Liver (tissue), 9 donors: Measurements from ENCODE around the gene VPS72. TPM values are rescaled to one million over a fixed set of nuclear protein-coding genes. Genes with fewer than 3 reads are reported as not detected.
A peak's percentile ranks its signal among the peaks of the same experiment; 100 is the strongest.

ENCODE experiments used
- DNase-seq: peaks from one replicate; pipeline ENCODE4 v3.0.0-alpha.2; 2017; ENCODE audit warnings: low spot score
- H3K27ac ChIP-seq, 2 donors: one replicate each; pipeline ENCODE4 v1.7.0; 2013; ENCODE audit warnings: inconsistent platforms in 2 of 2, low read length in 2 of 2, control low read depth in 1 of 2, low read depth in 1 of 2, mild to moderate bottlenecking in 1 of 2
- H3K27me3 ChIP-seq, 4 donors: one replicate each; pipeline versions ENCODE4 v1.6.1 to v1.7.0; 2013; ENCODE audit warnings: low read length in 3 of 4, inconsistent platforms in 1 of 4, mild to moderate bottlenecking in 1 of 4, moderate library complexity in 1 of 4; ENCODE audit not compliant: control insufficient read depth in 4 of 4, insufficient read depth in 4 of 4
- H3K36me3 ChIP-seq, 4 donors: one replicate each; pipeline versions ENCODE4 v1.6.1 to v1.7.0; 2013; ENCODE audit warnings: low read length in 3 of 4, mild to moderate bottlenecking in 3 of 4, low read depth in 1 of 4, moderate library complexity in 1 of 4; ENCODE audit not compliant: control insufficient read depth in 4 of 4, insufficient read depth in 3 of 4
- H3K4me1 ChIP-seq, 4 donors: one replicate each; pipeline versions ENCODE4 v1.6.1 to v1.7.0; 2013; ENCODE audit warnings: low read length in 3 of 4, mild to moderate bottlenecking in 3 of 4, moderate library complexity in 1 of 4; ENCODE audit not compliant: control insufficient read depth in 4 of 4, insufficient read depth in 4 of 4
- H3K4me3 ChIP-seq, 3 donors: one replicate each; pipeline versions ENCODE4 v1.6.1 to v1.7.0; 2013; ENCODE audit warnings: low read length in 3 of 3, control low read depth in 1 of 3, low read depth in 1 of 3, mild to moderate bottlenecking in 1 of 3
- H3K9ac ChIP-seq, 2 donors: one replicate each; pipeline ENCODE4 v1.7.0; 2013; ENCODE audit warnings: low read length in 2 of 2, mild to moderate bottlenecking in 2 of 2, moderate library complexity in 2 of 2, control low read depth in 1 of 2, low read depth in 1 of 2
- H3K9me3 ChIP-seq, 4 donors: one replicate each; pipeline versions ENCODE4 v1.6.1 to v1.7.0; 2013; ENCODE audit warnings: low read length in 3 of 4; ENCODE audit not compliant: control insufficient read depth in 4 of 4
- EGR1 ChIP-seq, 2 donors: IDR thresholded peaks; 2 replicates each; pipeline ENCODE4 v1.6.1; 2016 to 2018; ENCODE audit warnings: antibody characterized with exemption in 2 of 2, low read depth in 2 of 2
- FOXA2 ChIP-seq: IDR thresholded peaks from 2 replicates; pipeline ENCODE4 v1.6.1; 2016; ENCODE audit warnings: antibody characterized with exemption
- GABPA ChIP-seq, 2 donors: IDR thresholded peaks in 1 of 2; conservative IDR thresholded peaks in 1 of 2; 2 replicates each; pipeline ENCODE4 v1.6.1; 2016; ENCODE audit warnings: antibody characterized with exemption in 2 of 2, mild to moderate bottlenecking in 1 of 2, moderate library complexity in 1 of 2
- HNF4A ChIP-seq, 2 donors: conservative IDR thresholded peaks; 2 replicates each; pipeline ENCODE4 v1.6.1; 2016; ENCODE audit warnings: antibody characterized with exemption in 2 of 2, mild to moderate bottlenecking in 2 of 2
- HNF4G ChIP-seq: IDR thresholded peaks from 2 replicates; pipeline ENCODE4 v1.6.1; 2016; ENCODE audit warnings: antibody characterized with exemption
- MAX ChIP-seq: IDR thresholded peaks from 2 replicates; pipeline ENCODE4 v1.6.1; 2016; ENCODE audit warnings: antibody characterized with exemption
- NR2F2 ChIP-seq: IDR thresholded peaks from 2 replicates; pipeline ENCODE4 v1.6.1; 2016; ENCODE audit warnings: antibody characterized with exemption
- RAD21 ChIP-seq, 2 donors: IDR thresholded peaks; 2 replicates each; pipeline ENCODE4 v1.6.1; 2016; ENCODE audit warnings: antibody characterized with exemption in 2 of 2, mild to moderate bottlenecking in 2 of 2
- RXRA ChIP-seq, 2 donors: IDR thresholded peaks; 2 replicates each; pipeline ENCODE4 v1.6.1; 2017 to 2018; ENCODE audit warnings: antibody characterized with exemption in 2 of 2, mild to moderate bottlenecking in 1 of 2
- SP1 ChIP-seq: IDR thresholded peaks from 2 replicates; pipeline ENCODE4 v1.6.1; 2018; ENCODE audit warnings: antibody characterized with exemption, mild to moderate bottlenecking
- YY1 ChIP-seq: IDR thresholded peaks from 2 replicates; pipeline ENCODE4 v1.6.1; 2016; ENCODE audit warnings: antibody characterized with exemption, mild to moderate bottlenecking
- ZBTB33 ChIP-seq: IDR thresholded peaks from 2 replicates; pipeline ENCODE4 v1.6.1; 2016; ENCODE audit warnings: antibody characterized with exemption
- WGBS: extraction: QIAGEN DNeasy Blood & Tissue Kit; methylation state at CpG from one replicate; pipeline ENCODE4 v1.1.7; 2013; 5-methylcytosine and 5-hydroxymethylcytosine counted together
- polyA plus RNA-seq, 2 donors: library from polyadenylated mRNA; stranded (reverse) in 1 of 2; unstranded in 1 of 2; fragments of 200-250 nt in 1 of 2; fragments of >200 nt in 1 of 2; fragmentation: Nextera tagmentation in 1 of 2; extraction: Ambion mirVana in 1 of 2; gene quantifications; one replicate each; pipeline versions ENCODE4 v1.2.1 to v1.2.3, GENCODE V29; 2013 to 2015
- total RNA-seq, 2 donors: library from RNA; depleted of rRNA; stranded (reverse); fragments of >200 nt; gene quantifications; one replicate each; pipeline ENCODE4 v1.2.3, GENCODE V29; 2014
- TF ChIP-seq, protein P1 (sequence below): IDR thresholded peaks from 2 replicates; pipeline ENCODE4 v1.6.1; 2016; ENCODE audit warnings: antibody characterized with exemption, mild to moderate bottlenecking
- donor health status: healthy.
- donor health status: healthy.
- donor health status: healthy.
- donor health status: healthy.
- donor health status: healthy.

Gene VPS72
- total and polyA plus RNA-seq, 4 donors: 10.7 to 16.0 (median 11.9) TPM

DNA sequence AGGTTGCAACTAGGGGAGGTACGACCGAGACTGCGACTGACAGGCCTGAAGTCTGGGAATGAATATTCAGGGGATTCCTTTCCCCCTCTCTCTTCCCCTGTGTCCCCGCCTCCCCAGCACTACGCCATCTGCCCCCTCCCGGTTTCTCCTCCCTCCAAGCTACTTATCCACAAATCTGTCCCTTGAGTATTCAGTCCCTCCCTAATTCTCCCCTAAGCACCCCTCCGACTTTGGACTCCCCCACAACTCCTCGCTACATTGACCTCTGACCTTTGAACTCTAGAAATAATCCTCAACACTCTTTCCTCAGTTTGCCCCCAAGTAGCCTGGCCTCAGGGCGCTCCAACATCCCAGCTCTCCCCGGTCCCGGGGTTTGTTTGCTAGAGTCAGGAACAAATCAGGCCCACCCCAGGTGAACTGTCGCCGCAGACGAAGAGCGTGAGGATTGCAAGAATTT lies 24.7 kb downstream of the VPS72 start:
- Histone ChIP-seq H3K36me3 (peaks cover 0 to 22% (median 9%) of the 10 kb centered on the region in 4 donors), H3K4me1 (peaks cover 3 to 31% (median 22%) of the 10 kb centered on the region in 4 donors), H3K27ac (peak overlapping the region; percentile 63 to 84), H3K9me3 (no peaks in the 10 kb centered on the region), H3K4me3 (peak overlapping the region; percentile 56 to 88 (median 86)), H3K27me3 (no peaks in the 10 kb centered on the region), H3K9ac (peak overlapping the region; percentile 39 to 91)
- peak; percentile 88 for TF ChIP-seq NR2F2
- TF ChIP-seq MAX: no peak
- DNase-seq: no peak
- WGBS: 7% methylated on average over 15 of the region's 15 CpGs

- H3K9ac ChIP-seq: peak overlapping the region; percentile 39 to 91
- H3K9me3 ChIP-seq: no peaks in the 10 kb centered on the region
- WGBS: 13% methylated on average over 11 of the region's 11 CpGs
- H3K27ac ChIP-seq: peak overlapping the region; percentile 63 to 84
- H3K4me3 ChIP-seq: peak overlapping the region; percentile 56 to 88 (median 86)
- H3K4me1 ChIP-seq: peaks cover 3 to 31% (median 22%) of the 10 kb centered on the region in 4 donors
- TF ChIP-seq GABPA (IDR thresholded peaks at IDR 0.05 in 1 of 2, conservative IDR thresholded peaks at IDR 0.05 in 1 of 2): peak in 1 of 2 donors; percentile 37
- peak in 1 of 2 donors; percentile 9 for TF ChIP-seq RXRA (IDR thresholded peaks at IDR 0.05)
- peak in 1 of 2 donors; percentile 15 for TF ChIP-seq RAD21 (IDR thresholded peaks at IDR 0.05)
- TF ChIP-seq SP1: peak; percentile 2
- peak; percentile 40 to 46 for TF ChIP-seq HNF4A (conservative IDR thresholded peaks at IDR 0.05)
- TF ChIP-seq HNF4G: peak; percentile 32
- TF ChIP-seq, protein P1, sequence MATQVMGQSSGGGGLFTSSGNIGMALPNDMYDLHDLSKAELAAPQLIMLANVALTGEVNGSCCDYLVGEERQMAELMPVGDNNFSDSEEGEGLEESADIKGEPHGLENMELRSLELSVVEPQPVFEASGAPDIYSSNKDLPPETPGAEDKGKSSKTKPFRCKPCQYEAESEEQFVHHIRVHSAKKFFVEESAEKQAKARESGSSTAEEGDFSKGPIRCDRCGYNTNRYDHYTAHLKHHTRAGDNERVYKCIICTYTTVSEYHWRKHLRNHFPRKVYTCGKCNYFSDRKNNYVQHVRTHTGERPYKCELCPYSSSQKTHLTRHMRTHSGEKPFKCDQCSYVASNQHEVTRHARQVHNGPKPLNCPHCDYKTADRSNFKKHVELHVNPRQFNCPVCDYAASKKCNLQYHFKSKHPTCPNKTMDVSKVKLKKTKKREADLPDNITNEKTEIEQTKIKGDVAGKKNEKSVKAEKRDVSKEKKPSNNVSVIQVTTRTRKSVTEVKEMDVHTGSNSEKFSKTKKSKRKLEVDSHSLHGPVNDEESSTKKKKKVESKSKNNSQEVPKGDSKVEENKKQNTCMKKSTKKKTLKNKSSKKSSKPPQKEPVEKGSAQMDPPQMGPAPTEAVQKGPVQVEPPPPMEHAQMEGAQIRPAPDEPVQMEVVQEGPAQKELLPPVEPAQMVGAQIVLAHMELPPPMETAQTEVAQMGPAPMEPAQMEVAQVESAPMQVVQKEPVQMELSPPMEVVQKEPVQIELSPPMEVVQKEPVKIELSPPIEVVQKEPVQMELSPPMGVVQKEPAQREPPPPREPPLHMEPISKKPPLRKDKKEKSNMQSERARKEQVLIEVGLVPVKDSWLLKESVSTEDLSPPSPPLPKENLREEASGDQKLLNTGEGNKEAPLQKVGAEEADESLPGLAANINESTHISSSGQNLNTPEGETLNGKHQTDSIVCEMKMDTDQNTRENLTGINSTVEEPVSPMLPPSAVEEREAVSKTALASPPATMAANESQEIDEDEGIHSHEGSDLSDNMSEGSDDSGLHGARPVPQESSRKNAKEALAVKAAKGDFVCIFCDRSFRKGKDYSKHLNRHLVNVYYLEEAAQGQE: no peak
- TF ChIP-seq NR2F2: no peak
- TF ChIP-seq YY1: no peak
- no peak for TF ChIP-seq ZBTB33
- TF ChIP-seq EGR1 (IDR thresholded peaks at IDR 0.05; ENCODE audit: low read depth in 2 of 2): peak in 1 of 2 donors; percentile 26
- TF ChIP-seq FOXA2: no peak
- H3K36me3 ChIP-seq: peaks cover 0 to 26% (median 10%) of the 10 kb centered on the region in 4 donors
- no peaks in the 10 kb centered on the region for H3K27me3 ChIP-seq
- DNase-seq: no peak
These were observed 25.2 kb downstream of the VPS72 start for GRCh38 chr1:151164732-151165280.
